PC-9 (cell line): ENCODE data around the gene CD48.

Experiments
- CTCF ChIP-seq: fragments of 200-600 bp; sonication (generic); conservative IDR thresholded peaks from 2 replicates; pipeline ENCODE4 v1.6.1; 2017; ENCODE audit warnings: mixed run types, antibody characterized with exemption, mild to moderate bottlenecking, moderate library complexity
- EZH2 ChIP-seq: fragments of 200-600 bp; sonication (generic); IDR thresholded peaks from 2 replicates; pipeline ENCODE4 v1.8.0; 2017; ENCODE audit warnings: antibody characterized with exemption, low read depth

DNA sequence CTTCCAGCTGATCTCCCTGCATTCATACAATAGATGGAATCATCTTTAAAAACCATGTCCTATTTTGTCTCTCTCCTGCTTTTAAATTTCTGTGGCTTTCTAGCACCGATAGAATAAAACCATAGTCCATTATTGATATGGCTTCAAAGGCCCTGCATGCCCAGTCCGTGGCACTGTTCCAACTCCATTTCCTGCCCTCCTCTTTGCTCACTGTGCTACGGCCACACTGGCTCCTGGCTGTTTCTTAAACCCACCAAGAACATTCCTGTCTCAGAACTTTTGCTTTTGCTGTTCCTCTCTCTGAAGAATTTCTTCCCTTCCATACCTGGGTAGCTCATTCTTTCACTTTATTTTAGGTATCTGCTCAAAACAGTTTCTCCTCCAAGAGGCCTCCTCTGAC lies 72.0 kb downstream of the CD48 start:
- no peak for TF ChIP-seq CTCF
- no peak for TF ChIP-seq EZH2
